ENCODE measurements around the gene TNFRSF17. TPM values are rescaled to one million over a fixed set of nuclear protein-coding genes. Genes with fewer than 3 reads are reported as not detected.

TNFRSF17 gene
- total and polyA plus RNA-seq, 2 of the 13 experiments (the other 11 are each of a cell fraction or from before 2014, with no cell fraction given) = not detected

DNA sequence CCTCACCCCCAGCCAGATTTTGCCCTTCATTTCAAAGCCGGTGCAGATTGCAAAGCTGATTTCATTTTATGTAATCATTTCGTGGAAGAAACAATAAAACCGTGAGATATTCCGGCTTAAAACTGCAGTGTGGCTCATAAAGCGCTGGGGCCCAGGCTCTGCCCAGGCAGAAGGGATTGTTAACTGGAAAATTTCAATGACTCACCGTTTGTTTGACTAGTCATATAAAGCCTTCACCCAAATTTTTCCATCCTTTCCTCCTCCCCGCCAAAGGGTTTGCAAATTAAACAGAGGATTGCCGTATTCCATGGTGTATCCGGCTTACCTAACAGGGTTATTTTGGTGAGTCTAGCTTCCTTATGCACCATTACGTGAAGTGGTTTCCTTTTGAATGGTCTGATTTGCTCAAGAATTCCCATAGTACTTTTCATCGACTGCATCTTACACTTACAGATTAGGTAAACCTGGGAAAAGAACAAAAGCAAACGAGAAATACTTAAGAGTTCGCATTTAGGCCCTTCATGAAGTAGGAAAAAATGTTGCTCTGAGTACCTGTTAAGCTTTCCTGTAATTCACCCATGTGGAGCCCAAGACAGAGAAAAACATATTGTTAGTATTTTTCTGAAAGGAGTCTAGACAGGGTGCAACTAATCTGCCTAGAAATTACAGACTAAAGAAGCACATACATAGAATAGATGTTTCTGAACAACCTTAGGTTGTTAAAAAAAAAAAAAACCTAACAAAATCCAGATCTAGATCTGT, 48.3 kb upstream of the TNFRSF17 start (continued):
- TF ChIP-seq ZNF33A (CRISPR knock-in tag; IDR thresholded peaks at IDR 0.05; ENCODE audit: borderline replicate concordance) = peak; percentile 97; the same call in 1 of the 2 replicates
- no peak for TF ChIP-seq MBNL3 (CRISPR knock-in tag; conservative IDR thresholded peaks at IDR 0.05)
- TF ChIP-seq PCBP1 (IDR thresholded peaks at IDR 0.05; ENCODE audit: borderline replicate concordance, low read depth, low read length) = no peak
- no peak for TF ChIP-seq ZNF749 (CRISPR knock-in tag; IDR thresholded peaks at IDR 0.05; ENCODE audit: borderline replicate concordance)
- TF ChIP-seq ZNF530 (CRISPR knock-in tag; IDR thresholded peaks at IDR 0.05; ENCODE audit: low read depth) = no peak
- no peak for TF ChIP-seq HHEX (CRISPR knock-in tag; IDR thresholded peaks at IDR 0.05)
- TF ChIP-seq ZEB1 (IDR thresholded peaks at IDR 0.05; ENCODE audit: insufficient replicate concordance, low read depth) = peak; percentile 11
- no peak for TF ChIP-seq HOXD1 (CRISPR knock-in tag; IDR thresholded peaks at IDR 0.05)
- TF ChIP-seq FOXM1 (CRISPR knock-in tag; IDR thresholded peaks at IDR 0.05) = no peak
- no peak; the same call in 1 of the 2 replicates for TF ChIP-seq ZSCAN29 (CRISPR knock-in tag; conservative IDR thresholded peaks at IDR 0.05)
- no peak for TF ChIP-seq ZNF790 (CRISPR knock-in tag; IDR thresholded peaks at IDR 0.05; ENCODE audit: borderline replicate concordance)
- TF ChIP-seq, protein P1, sequence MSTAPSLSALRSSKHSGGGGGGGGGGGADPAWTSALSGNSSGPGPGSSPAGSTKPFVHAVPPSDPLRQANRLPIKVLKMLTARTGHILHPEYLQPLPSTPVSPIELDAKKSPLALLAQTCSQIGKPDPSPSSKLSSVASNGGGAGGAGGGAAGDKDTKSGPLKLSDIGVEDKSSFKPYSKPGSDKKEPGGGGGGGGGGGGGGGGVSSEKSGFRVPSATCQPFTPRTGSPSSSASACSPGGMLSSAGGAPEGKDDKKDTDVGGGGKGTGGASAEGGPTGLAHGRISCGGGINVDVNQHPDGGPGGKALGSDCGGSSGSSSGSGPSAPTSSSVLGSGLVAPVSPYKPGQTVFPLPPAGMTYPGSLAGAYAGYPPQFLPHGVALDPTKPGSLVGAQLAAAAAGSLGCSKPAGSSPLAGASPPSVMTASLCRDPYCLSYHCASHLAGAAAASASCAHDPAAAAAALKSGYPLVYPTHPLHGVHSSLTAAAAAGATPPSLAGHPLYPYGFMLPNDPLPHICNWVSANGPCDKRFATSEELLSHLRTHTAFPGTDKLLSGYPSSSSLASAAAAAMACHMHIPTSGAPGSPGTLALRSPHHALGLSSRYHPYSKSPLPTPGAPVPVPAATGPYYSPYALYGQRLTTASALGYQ (CRISPR knock-in tag; IDR thresholded peaks at IDR 0.05) = no peak; the same call in 1 of the 2 replicates
- TF ChIP-seq, protein P2, sequence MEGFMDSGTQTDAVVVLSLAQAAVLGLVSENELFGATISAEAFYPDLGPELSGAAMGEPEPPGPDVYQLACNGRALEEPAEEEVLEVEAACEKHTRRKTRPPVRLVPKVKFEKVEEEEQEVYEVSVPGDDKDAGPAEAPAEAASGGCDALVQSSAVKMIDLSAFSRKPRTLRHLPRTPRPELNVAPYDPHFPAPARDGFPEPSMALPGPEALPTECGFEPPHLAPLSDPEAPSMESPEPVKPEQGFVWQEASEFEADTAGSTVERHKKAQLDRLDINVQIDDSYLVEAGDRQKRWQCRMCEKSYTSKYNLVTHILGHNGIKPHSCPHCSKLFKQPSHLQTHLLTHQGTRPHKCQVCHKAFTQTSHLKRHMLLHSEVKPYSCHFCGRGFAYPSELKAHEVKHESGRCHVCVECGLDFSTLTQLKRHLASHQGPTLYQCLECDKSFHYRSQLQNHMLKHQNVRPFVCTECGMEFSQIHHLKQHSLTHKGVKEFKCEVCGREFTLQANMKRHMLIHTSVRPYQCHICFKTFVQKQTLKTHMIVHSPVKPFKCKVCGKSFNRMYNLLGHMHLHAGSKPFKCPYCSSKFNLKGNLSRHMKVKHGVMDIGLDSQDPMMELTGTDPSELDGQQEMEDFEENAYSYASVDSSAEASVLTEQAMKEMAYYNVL (CRISPR knock-in tag; IDR thresholded peaks at IDR 0.05; ENCODE audit: borderline replicate concordance) = no peak
- no peak for TF ChIP-seq ZNF792 (CRISPR knock-in tag; IDR thresholded peaks at IDR 0.05)
- TF ChIP-seq, protein P3, sequence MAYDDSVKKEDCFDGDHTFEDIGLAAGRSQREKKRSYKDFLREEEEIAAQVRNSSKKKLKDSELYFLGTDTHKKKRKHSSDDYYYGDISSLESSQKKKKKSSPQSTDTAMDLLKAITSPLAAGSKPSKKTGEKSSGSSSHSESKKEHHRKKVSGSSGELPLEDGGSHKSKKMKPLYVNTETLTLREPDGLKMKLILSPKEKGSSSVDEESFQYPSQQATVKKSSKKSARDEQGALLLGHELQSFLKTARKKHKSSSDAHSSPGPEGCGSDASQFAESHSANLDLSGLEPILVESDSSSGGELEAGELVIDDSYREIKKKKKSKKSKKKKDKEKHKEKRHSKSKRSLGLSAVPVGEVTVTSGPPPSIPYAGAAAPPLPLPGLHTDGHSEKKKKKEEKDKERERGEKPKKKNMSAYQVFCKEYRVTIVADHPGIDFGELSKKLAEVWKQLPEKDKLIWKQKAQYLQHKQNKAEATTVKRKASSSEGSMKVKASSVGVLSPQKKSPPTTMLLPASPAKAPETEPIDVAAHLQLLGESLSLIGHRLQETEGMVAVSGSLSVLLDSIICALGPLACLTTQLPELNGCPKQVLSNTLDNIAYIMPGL (CRISPR knock-in tag; IDR thresholded peaks at IDR 0.05; ENCODE audit: borderline replicate concordance in 1 of 2, low read depth in 1 of 2) = no peak; a peak in 1 of 4 replicates
- no peak for TF ChIP-seq ADNP (CRISPR knock-in tag; IDR thresholded peaks at IDR 0.05)
- peak; percentile 92 for TF ChIP-seq ZNF816 (CRISPR knock-in tag; IDR thresholded peaks at IDR 0.05; ENCODE audit: borderline replicate concordance)
- peak; percentile 97 for TF ChIP-seq ELF3 (CRISPR knock-in tag; IDR thresholded peaks at IDR 0.05)
- no peak for TF ChIP-seq ATM (IDR thresholded peaks at IDR 0.05; ENCODE audit: borderline replicate concordance)
- TF ChIP-seq ZIK1 (CRISPR knock-in tag; IDR thresholded peaks at IDR 0.05; ENCODE audit: borderline replicate concordance, low read depth) = no peak
- no peak for TF ChIP-seq THAP11 (CRISPR knock-in tag; IDR thresholded peaks at IDR 0.05)
- TF ChIP-seq, protein P4, sequence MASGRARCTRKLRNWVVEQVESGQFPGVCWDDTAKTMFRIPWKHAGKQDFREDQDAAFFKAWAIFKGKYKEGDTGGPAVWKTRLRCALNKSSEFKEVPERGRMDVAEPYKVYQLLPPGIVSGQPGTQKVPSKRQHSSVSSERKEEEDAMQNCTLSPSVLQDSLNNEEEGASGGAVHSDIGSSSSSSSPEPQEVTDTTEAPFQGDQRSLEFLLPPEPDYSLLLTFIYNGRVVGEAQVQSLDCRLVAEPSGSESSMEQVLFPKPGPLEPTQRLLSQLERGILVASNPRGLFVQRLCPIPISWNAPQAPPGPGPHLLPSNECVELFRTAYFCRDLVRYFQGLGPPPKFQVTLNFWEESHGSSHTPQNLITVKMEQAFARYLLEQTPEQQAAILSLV (CRISPR knock-in tag; IDR thresholded peaks at IDR 0.05; ENCODE audit: borderline replicate concordance) = no peak
- no peak for TF ChIP-seq ZNF605 (CRISPR knock-in tag; IDR thresholded peaks at IDR 0.05)
- TF ChIP-seq ZNF546 (CRISPR knock-in tag; conservative IDR thresholded peaks at IDR 0.05) = 0 out of 2 replicates have a peak, but pooled peaks have one; percentile 50

All from HepG2 (cell line).